ENCODE results near the gene BACE2. TPM values are rescaled to one million over a fixed set of nuclear protein-coding genes. Genes with fewer than 3 reads are reported as not detected.

The BACE2 gene
- total and polyA plus RNA-seq, 2 donors (not counting 3 experiments of a cell fraction or from before 2014, with no cell fraction given) = 113 to 184 TPM

DNA sequence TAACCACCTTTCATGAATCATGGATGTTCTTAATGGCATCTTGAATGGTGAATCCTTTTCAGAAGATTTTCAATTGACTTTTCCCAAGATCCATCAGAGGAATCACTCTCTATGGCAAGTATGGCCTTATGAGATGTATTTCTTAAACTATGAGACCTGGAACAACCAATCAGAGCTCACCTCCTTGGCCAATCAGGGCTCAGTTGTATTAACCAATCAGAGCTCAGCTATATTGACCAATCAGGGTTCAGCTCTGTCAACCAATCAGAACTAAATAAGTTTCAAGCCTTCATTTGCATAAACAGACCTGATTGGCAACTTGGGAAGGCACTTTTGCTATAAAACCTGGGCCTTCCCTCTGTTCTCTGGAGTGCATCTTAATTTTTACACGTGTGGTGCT is 135.0 kb downstream of the BACE2 start:
- DNase-seq (ENCODE audit: low read depth, low spot score) (no peak), FAIRE-seq (no peak)
- no peak overlapping the region for H3K9ac ChIP-seq (replicated peaks; ENCODE audit: extremely low read depth, insufficient read depth, low read length)
- no peaks in the 10 kb centered on the region for H3K79me2 ChIP-seq (ENCODE audit: control insufficient read depth, insufficient read depth, low read length)
- no peaks in the 10 kb centered on the region for H3K4me1 ChIP-seq (ENCODE audit: control insufficient read depth, extremely low read depth, insufficient read depth, low read length)
- BruUV-seq (replicated peaks) = no TSS peak
- ChIA-PET CTCF (no interaction called here), POLR2A (no interaction called here)
- no peak overlapping the region for H3K27ac ChIP-seq (ENCODE audit: insufficient read depth, low read depth, low read length)
- H3K4me2 ChIP-seq (ENCODE audit: insufficient read depth, low read length) = no peak overlapping the region
- no peaks in the 10 kb centered on the region for H4K20me1 ChIP-seq (replicated peaks; ENCODE audit: control insufficient read depth, extremely low read depth, insufficient read depth, low read length)
- H3K9me1 ChIP-seq (replicated peaks; ENCODE audit: control insufficient read depth, extremely low read depth, insufficient read depth, low read length) = no peaks in the 10 kb centered on the region
- H3K27me3 ChIP-seq (ENCODE audit: control insufficient read depth in 2 of 2, insufficient read depth in 2 of 2, low read length in 2 of 2) = no peaks in the 10 kb centered on the region
- H3K4me3 ChIP-seq (replicated peaks in 1 of 3; ENCODE audit: insufficient read depth in 1 of 3, low read depth in 1 of 3, low read length in 3 of 3) = no peak overlapping the region
- H3K9me3 ChIP-seq (replicated peaks; ENCODE audit: control insufficient read depth, insufficient read depth, low read length) = no peaks in the 10 kb centered on the region
- H2AFZ ChIP-seq (ENCODE audit: low read depth, low read length) = no peak overlapping the region
- TF ChIP-seq MYC (IDR thresholded peaks at IDR 0.05; ENCODE audit: low read depth, low read length) (no peak), POLR2A (IDR thresholded peaks at IDR 0.05; ENCODE audit: low read depth, low read length) (no peak), FOS (IDR thresholded peaks at IDR 0.05; ENCODE audit: borderline replicate concordance, insufficient read depth, low read length) (no peak), EZH2 (IDR thresholded peaks at IDR 0.05; ENCODE audit: borderline replicate concordance, low read depth, low read length, severe bottlenecking) (no peak), JUN (IDR thresholded peaks at IDR 0.05; ENCODE audit: borderline replicate concordance, insufficient read depth, insufficient read length, low read depth) (no peak), GATA2 (IDR thresholded peaks at IDR 0.05; ENCODE audit: insufficient read depth, insufficient read length, low read depth, low read length) (no peak), POLR2AphosphoS5 (IDR thresholded peaks at IDR 0.05; ENCODE audit: insufficient read depth, low read depth, low read length) (no peak)
- TF ChIP-seq, protein P1, sequence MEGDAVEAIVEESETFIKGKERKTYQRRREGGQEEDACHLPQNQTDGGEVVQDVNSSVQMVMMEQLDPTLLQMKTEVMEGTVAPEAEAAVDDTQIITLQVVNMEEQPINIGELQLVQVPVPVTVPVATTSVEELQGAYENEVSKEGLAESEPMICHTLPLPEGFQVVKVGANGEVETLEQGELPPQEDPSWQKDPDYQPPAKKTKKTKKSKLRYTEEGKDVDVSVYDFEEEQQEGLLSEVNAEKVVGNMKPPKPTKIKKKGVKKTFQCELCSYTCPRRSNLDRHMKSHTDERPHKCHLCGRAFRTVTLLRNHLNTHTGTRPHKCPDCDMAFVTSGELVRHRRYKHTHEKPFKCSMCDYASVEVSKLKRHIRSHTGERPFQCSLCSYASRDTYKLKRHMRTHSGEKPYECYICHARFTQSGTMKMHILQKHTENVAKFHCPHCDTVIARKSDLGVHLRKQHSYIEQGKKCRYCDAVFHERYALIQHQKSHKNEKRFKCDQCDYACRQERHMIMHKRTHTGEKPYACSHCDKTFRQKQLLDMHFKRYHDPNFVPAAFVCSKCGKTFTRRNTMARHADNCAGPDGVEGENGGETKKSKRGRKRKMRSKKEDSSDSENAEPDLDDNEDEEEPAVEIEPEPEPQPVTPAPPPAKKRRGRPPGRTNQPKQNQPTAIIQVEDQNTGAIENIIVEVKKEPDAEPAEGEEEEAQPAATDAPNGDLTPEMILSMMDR (IDR thresholded peaks at IDR 0.05; ENCODE audit: extremely low read depth in 1 of 2, insufficient read depth in 1 of 2, low read depth in 1 of 2, low read length in 2 of 2) = no peak
- TF ChIP-seq, protein P2, sequence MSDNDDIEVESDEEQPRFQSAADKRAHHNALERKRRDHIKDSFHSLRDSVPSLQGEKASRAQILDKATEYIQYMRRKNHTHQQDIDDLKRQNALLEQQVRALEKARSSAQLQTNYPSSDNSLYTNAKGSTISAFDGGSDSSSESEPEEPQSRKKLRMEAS (IDR thresholded peaks at IDR 0.05; ENCODE audit: insufficient read depth, insufficient read length) = no peak
- no peaks in the 10 kb centered on the region for H3K36me3 ChIP-seq (ENCODE audit: control insufficient read depth in 2 of 2, extremely low read depth in 1 of 2, insufficient read depth in 2 of 2, low read length in 2 of 2)
- intact Hi-C loops (cut with micrococcal nuclease) (no loop called here), dilution Hi-C loops (cut with MboI; ENCODE audit: extremely low pct_ligation_motif_present, low sequenced_read_pairs) (no loop called here)
